SKM-1 treated with dmso at 0.1 percent for 144 hours (cell line): Measurements from ENCODE around the gene WDR91.
"Not testable (repeated sequence)": the region's sequence is repeated elsewhere in the genome, so short reads cannot be mapped to it uniquely, and the experiment has no call there.

Source experiments
- DNase-seq: peaks from one replicate; lab custom pipeline; 2025; ENCODE audit not compliant: unreplicated experiment; lab: John Stamatoyannopoulos, UW

The WDR91 gene

GRCh38 chr7:135181261-135181928 lies 29.9 kb downstream of the WDR91 start:
- DNase-seq: no peak

- no peak for DNase-seq
Measured at GRCh38 chr7:135180122-135180521, 31.2 kb downstream of the WDR91 start.

GRCh38 chr7:135179321-135179925 lies 31.9 kb downstream of the WDR91 start:
- DNase-seq: no peak

- no peak for DNase-seq
Measured at GRCh38 chr7:135178364-135178763, 33.0 kb downstream of the WDR91 start.

GRCh38 chr7:135177028-135177696 lies 34.2 kb downstream of the WDR91 start:
- DNase-seq: no peak

- DNase-seq: no peak
Measured at GRCh38 chr7:135175931-135176330, 35.4 kb downstream of the WDR91 start.

GRCh38 chr7:135174941-135175340 lies 36.4 kb downstream of the WDR91 start:
- no peak for DNase-seq

GRCh38 chr7:135173916-135174315 lies 37.4 kb downstream of the WDR91 start:
- DNase-seq: not testable (repeated sequence)

GRCh38 chr7:135171581-135172291 lies 39.6 kb downstream of the WDR91 start:
- not testable (repeated sequence) for DNase-seq

GRCh38 chr7:135170998-135171481 lies 40.3 kb downstream of the WDR91 start:
- DNase-seq: not testable (repeated sequence)

- DNase-seq: peak; percentile 88
Measured at GRCh38 chr7:135170274-135170997, 40.9 kb downstream of the WDR91 start, which contains the start of gene CYREN. Gene CYREN (minus strand): TSS chr7:135170707. CDS start chr7:135168922, 1,785 bp downstream.

- DNase-seq: peak; percentile 24
Measured at GRCh38 chr7:135169964-135170273, 41.4 kb downstream of the WDR91 start.

- peak; percentile 43 for DNase-seq
Measured at GRCh38 chr7:135169141-135169963, 42.0 kb downstream of the WDR91 start.

- DNase-seq: no peak
Measured at GRCh38 chr7:135168489-135169140, 42.7 kb downstream of the WDR91 start.

GRCh38 chr7:135168001-135168400 lies 43.3 kb downstream of the WDR91 start:
- no peak for DNase-seq

GRCh38 chr7:135167365-135167917 lies 43.9 kb downstream of the WDR91 start:
- no peak for DNase-seq

- no peak for DNase-seq
Measured at GRCh38 chr7:135166338-135166990, 44.9 kb downstream of the WDR91 start.

- no peak for DNase-seq
Measured at GRCh38 chr7:135165862-135166261, 45.5 kb downstream of the WDR91 start.
